Stimulated activated CD8-positive, alpha-beta memory T cell treated with anti-CD3 and anti-CD28 coated beads, Interleukin-15, amount 100 ng/mL, for 24 hours (primary cell): Measurements from ENCODE around the gene ASB8.

Source experiments
- DNase-seq: peaks from one replicate; pipeline ENCODE4 v3.0.0-alpha.2; 2020; ENCODE audit warnings: low read depth

The ASB8 gene

GRCh38 chr12:48157018-48157888 is at the start of gene ASB8:
TSS of gene ASB8 (minus strand) at chr12:48157515. CDS start at chr12:48153496, 4,019 bp downstream.
- DNase-seq: peak; percentile 96

GRCh38 chr12:48203192-48203591 is 45.9 kb upstream of the ASB8 start, which contains the start of gene OR10AD1:
TSS of gene OR10AD1 (minus strand) at chr12:48203292. CDS start at chr12:48203292, 0 bp downstream.
- DNase-seq: no peak

GRCh38 chr12:48202766-48203165 is 45.5 kb upstream of the ASB8 start:
- no peak for DNase-seq

- DNase-seq: no peak
Observed at GRCh38 chr12:48201516-48201915, 44.2 kb upstream of the ASB8 start.

- DNase-seq: no peak
Observed at GRCh38 chr12:48201091-48201490, 43.8 kb upstream of the ASB8 start.

- no peak for DNase-seq
Observed at GRCh38 chr12:48199774-48200221, 42.5 kb upstream of the ASB8 start.

GRCh38 chr12:48198985-48199384 is 41.7 kb upstream of the ASB8 start:
- DNase-seq: no peak

- DNase-seq: no peak
Observed at GRCh38 chr12:48198672-48198971, 41.3 kb upstream of the ASB8 start.

GRCh38 chr12:48197971-48198671 is 40.8 kb upstream of the ASB8 start:
- peak; percentile 70 for DNase-seq

GRCh38 chr12:48197549-48197970 is 40.2 kb upstream of the ASB8 start:
- DNase-seq: no peak

- no peak for DNase-seq
Observed at GRCh38 chr12:48194799-48195201, 37.5 kb upstream of the ASB8 start.

GRCh38 chr12:48193623-48194022 is 36.3 kb upstream of the ASB8 start:
- DNase-seq: no peak

GRCh38 chr12:48192861-48193260 is 35.5 kb upstream of the ASB8 start:
- DNase-seq: no peak

- no peak for DNase-seq
Observed at GRCh38 chr12:48191096-48191495, 33.8 kb upstream of the ASB8 start.

GRCh38 chr12:48189331-48190125 is 32.2 kb upstream of the ASB8 start:
- peak; percentile 39 for DNase-seq

GRCh38 chr12:48187916-48188695 is 30.8 kb upstream of the ASB8 start:
- no peak for DNase-seq

- DNase-seq: no peak
Observed at GRCh38 chr12:48185181-48185919, 28.0 kb upstream of the ASB8 start.

GRCh38 chr12:48184549-48184922 is 27.2 kb upstream of the ASB8 start:
- DNase-seq: no peak

GRCh38 chr12:48183876-48184548 is 26.7 kb upstream of the ASB8 start:
- no peak for DNase-seq

- DNase-seq: peak; percentile 28
Observed at GRCh38 chr12:48183091-48183875, 26.0 kb upstream of the ASB8 start, which contains the start of gene CCDC184. TSS of gene CCDC184 (plus strand) at chr12:48183644. CDS start at chr12:48184123, 479 bp downstream.
